GM19351 (cell line): ENCODE data around the gene COX5A.
A peak's percentile ranks its signal among the peaks of the same experiment; 100 is the strongest.

Source experiments
- ATAC-seq: cut with Tn5 transposase; IDR thresholded peaks from one replicate; pipeline ENCODE4 v1.9.1; 2021; ENCODE audit warnings: mild to moderate bottlenecking, moderate library complexity; ENCODE audit not compliant: unreplicated experiment

Gene COX5A

GRCh38 chr15:74873036-74873755 is 64.7 kb downstream of the COX5A start, which contains the start of gene SCAMP2:
Gene SCAMP2, minus strand, starts transcription at chr15:74873365. Its CDS starts 110 bp downstream, at chr15:74873255.
- peak; percentile 85 for ATAC-seq

GRCh38 chr15:74872702-74873035 is 65.2 kb downstream of the COX5A start:
- no peak for ATAC-seq

GRCh38 chr15:74870436-74871215 is 67.2 kb downstream of the COX5A start:
- ATAC-seq, result no peak
